Colonic mucosa (tissue), 4 donors: ENCODE results near the gene TECPR2. TPM values are rescaled to one million over a fixed set of nuclear protein-coding genes. Genes with fewer than 3 reads are reported as not detected.

Experiments used
- DNase-seq: peaks from one replicate; pipeline ENCODE4 v3.0.0-alpha.2; 2020
- H3K27ac ChIP-seq: fragments of 200-600 bp; one replicate; pipeline ENCODE4 v1.8.0; 2021
- H3K27me3 ChIP-seq: fragments of 200-600 bp; one replicate; pipeline ENCODE4 v1.8.0; 2021
- H3K36me3 ChIP-seq: fragments of 200-600 bp; one replicate; pipeline ENCODE4 v1.8.0; 2021
- H3K4me1 ChIP-seq: fragments of 200-600 bp; one replicate; pipeline ENCODE4 v1.8.0; 2021; ENCODE audit warnings: mild to moderate bottlenecking
- H3K4me3 ChIP-seq: fragments of 200-600 bp; one replicate; pipeline ENCODE4 v1.8.0; 2021
- H3K9ac ChIP-seq, 2 donors: one replicate each; pipeline ENCODE4 v1.7.0; 2013; ENCODE audit warnings: control low read depth in 2 of 2, low read depth in 2 of 2, low read length in 2 of 2
- H3K9me3 ChIP-seq: fragments of 200-600 bp; one replicate; pipeline ENCODE4 v1.8.0; 2021
- intact Hi-C: fragments of 100-400 bp; cut with DNase I; formaldehyde crosslinking; loops from one replicate; pipeline ENCODE4 v1.14.1; 2022
- total RNA-seq, 2 donors: library from RNA; stranded (reverse); fragmentation: NEBNext Ultra II Directional in 1 of 2; extraction: Animal tissue kit (Norgen Biotek cat#: 25700) in 1 of 2; gene quantifications; one replicate each; pipeline ENCODE4 v1.2.1, GENCODE V29; 2021
- TF ChIP-seq, protein P1 (sequence below): fragments of 200-600 bp; IDR thresholded peaks from one replicate; pipeline ENCODE4 v1.8.0; 2022; ENCODE audit warnings: antibody characterized with exemption, mild to moderate bottlenecking
- donor health status: healthy.
- donor health status: DM: no; HTN: no; CAD: no.
- donor health status: DM: no; HTN: no; CAD: no.

TECPR2 gene
- total RNA-seq, 2 donors from 2014 or later: 16.5 to 18.2 TPM

DNA sequence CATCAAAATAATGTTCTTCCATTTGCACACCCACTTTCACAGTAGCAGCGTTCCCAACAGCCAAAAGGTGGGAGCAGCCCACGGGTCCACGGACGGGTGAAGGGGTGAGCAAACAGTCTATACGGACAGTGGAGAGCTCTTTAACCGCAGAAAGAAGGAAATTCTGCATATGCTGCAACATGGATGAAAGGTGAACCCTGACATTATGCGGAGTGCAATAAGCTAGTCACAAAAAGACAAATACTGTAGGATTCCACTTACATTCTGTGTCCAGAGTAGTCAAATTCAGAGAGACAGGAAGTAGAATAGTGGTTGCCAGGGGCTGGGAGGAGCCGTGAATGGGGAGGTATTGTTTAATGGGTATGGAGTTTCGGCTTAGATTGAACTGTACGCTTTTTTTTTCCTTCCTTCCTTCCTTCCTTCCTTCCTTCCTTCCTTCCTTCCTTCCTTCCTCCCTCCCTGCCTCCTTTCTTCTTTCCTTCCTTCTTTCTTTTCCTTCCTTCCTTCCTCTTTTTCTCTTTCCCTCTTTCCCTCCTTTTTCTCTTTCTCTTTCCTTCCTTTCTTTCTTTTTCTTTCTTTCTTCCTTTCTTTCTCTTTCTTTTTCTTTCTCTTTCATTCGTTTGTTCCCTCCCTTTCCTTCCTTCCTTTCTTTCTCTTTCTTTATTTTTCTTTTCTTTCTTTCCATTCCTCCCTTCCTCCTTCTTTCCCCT, 162.6 kb downstream of the TECPR2 start:
- intact Hi-C loops: loop anchor here (10.0 kb wide), 1 partner anchor 159 kb away; no protein-coding TSS in a partner anchor
- peak; percentile 70 for DNase-seq
- Histone ChIP-seq H3K27me3 (no peaks in the 10 kb centered on the region), H3K4me3 (peak overlapping the region; percentile 33), H3K4me1 (peaks cover 15% of the 10 kb centered on the region), H3K9ac (peak overlapping the region; percentile 54 to 95), H3K36me3 (no peaks in the 10 kb centered on the region), H3K27ac (peak overlapping the region; percentile 85), H3K9me3 (no peaks in the 10 kb centered on the region)
- TF ChIP-seq, protein P1, sequence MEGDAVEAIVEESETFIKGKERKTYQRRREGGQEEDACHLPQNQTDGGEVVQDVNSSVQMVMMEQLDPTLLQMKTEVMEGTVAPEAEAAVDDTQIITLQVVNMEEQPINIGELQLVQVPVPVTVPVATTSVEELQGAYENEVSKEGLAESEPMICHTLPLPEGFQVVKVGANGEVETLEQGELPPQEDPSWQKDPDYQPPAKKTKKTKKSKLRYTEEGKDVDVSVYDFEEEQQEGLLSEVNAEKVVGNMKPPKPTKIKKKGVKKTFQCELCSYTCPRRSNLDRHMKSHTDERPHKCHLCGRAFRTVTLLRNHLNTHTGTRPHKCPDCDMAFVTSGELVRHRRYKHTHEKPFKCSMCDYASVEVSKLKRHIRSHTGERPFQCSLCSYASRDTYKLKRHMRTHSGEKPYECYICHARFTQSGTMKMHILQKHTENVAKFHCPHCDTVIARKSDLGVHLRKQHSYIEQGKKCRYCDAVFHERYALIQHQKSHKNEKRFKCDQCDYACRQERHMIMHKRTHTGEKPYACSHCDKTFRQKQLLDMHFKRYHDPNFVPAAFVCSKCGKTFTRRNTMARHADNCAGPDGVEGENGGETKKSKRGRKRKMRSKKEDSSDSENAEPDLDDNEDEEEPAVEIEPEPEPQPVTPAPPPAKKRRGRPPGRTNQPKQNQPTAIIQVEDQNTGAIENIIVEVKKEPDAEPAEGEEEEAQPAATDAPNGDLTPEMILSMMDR: no peak

DNA sequence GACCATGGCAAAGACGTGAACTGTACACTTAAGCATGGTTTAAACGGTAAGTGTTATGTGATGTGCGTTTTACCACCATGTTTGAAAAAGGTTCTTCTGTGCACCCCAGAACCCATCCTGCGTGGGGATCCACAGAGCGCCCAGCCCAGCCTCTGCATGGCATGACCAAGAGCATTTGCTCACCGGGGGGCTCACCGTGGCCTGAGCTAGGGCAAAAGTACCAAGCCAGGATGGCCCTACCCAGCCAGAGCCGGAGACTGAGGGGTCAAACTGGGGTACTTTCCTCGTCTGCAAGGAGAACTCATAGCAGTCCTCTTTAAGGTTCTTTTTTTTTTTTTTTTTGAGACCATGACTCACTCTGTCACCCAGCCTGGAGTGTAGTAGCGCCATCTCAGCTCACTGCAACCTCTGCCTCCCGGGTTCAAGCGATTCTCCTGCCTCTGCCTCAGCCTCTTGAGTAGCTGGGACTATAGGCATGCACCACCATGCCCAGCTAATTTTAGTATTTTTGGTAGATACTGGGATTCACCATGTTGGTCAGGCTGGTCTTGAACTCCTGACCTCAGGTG, 163.3 kb downstream of the TECPR2 start:
- peaks cover 21% of the 10 kb centered on the region for H3K4me1 ChIP-seq
- H3K36me3 ChIP-seq: no peaks in the 10 kb centered on the region
- H3K27me3 ChIP-seq: no peaks in the 10 kb centered on the region
- TF ChIP-seq, protein P1: no peak
- intact Hi-C loops: loop anchor here (10.0 kb wide), 1 partner anchor 159 kb away; no protein-coding TSS in a partner anchor
- H3K4me3 ChIP-seq: no peak overlapping the region
- H3K9ac ChIP-seq: peak overlapping the region in 1 of 2 donors; percentile 95
- H3K9me3 ChIP-seq: no peaks in the 10 kb centered on the region
- H3K27ac ChIP-seq: peak overlapping the region; percentile 85
- no peak for DNase-seq

DNA sequence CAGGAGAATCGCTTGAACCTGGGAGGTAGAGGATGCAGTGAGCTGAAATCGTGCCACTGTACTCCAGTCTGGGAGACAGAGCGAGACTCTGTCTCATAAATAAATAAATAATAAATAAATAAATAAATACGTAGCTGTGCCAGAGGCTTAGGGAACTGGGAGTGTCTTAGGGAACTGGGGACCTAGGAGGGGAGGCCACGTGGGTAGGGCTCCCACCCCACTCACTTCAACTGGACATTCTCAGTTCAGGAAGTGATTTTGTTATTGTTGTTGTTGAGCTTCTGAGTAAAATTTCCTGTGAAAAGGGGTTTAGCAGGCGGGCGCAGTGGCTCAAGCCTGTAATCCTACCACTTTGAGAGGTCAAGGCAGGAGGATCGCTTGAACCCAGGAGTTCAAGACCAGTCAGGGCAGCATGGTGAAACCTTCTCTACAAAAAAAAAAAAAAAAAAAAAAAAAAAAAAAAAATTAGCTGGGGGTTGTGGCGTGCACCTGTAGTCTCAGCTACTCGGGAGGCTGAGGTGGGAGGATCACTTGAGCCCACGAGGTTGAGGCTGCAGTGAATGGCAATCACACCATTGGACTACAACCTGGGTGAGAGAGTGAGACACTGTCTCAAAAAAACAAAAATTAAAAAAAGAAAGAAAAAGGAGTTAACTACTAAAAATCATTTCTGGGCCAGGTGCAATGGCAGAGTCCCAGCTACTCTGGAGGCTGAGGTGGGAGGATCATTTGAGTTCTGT, 165.9 kb downstream of the TECPR2 start:
- peak overlapping the region; percentile 68 for H3K27ac ChIP-seq
- no peak overlapping the region for H3K9ac ChIP-seq
- peaks cover 19% of the 10 kb centered on the region for H3K4me1 ChIP-seq
- TF ChIP-seq, protein P1: no peak
- H3K9me3 ChIP-seq: no peaks in the 10 kb centered on the region
- H3K4me3 ChIP-seq: no peak overlapping the region
- H3K27me3 ChIP-seq: no peaks in the 10 kb centered on the region
- intact Hi-C loops: loop anchor here (10.0 kb wide), 1 partner anchor 156 kb away; no protein-coding TSS in a partner anchor
- no peaks in the 10 kb centered on the region for H3K36me3 ChIP-seq
- DNase-seq: no peak

DNA sequence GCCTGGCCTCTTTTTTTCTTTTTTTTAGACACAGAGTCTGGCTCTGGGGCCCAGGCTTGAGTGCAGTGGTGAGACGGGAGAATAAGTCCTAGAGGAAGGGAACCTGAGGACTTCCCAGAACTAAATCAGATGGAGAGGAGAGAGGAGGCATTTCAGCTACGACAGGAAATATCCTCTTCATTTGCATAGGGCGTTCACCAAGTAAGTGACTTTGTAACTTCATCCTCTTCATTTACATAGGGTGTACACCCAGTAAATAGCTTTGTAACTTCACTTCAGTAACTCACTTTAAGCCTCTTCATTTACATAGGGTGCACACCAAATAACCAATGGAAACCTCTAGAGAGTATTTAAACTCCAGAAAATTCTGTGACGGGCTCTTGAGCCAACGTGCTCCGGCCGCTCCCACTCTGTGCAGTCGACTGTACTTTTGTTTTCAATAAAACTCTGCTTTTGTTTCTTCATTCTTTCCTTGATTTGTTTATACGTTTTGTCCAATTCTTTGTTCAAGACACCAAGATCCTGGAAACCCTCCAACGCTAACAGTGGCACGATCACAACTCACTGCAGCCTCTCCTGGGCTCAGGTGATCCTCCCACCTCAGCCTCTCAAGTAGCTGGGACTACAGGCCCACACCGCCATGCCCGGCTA, 168.2 kb downstream of the TECPR2 start:
- H3K27ac ChIP-seq: peak overlapping the region; percentile 81
- no peaks in the 10 kb centered on the region for H3K36me3 ChIP-seq
- peak overlapping the region in 1 of 2 donors; percentile 46 for H3K9ac ChIP-seq
- H3K27me3 ChIP-seq: no peaks in the 10 kb centered on the region
- no peak overlapping the region for H3K4me3 ChIP-seq
- no peaks in the 10 kb centered on the region for H3K9me3 ChIP-seq
- intact Hi-C loops: no loop called here
- TF ChIP-seq, protein P1: no peak
- DNase-seq: no peak
- H3K4me1 ChIP-seq: peaks cover 12% of the 10 kb centered on the region

DNA sequence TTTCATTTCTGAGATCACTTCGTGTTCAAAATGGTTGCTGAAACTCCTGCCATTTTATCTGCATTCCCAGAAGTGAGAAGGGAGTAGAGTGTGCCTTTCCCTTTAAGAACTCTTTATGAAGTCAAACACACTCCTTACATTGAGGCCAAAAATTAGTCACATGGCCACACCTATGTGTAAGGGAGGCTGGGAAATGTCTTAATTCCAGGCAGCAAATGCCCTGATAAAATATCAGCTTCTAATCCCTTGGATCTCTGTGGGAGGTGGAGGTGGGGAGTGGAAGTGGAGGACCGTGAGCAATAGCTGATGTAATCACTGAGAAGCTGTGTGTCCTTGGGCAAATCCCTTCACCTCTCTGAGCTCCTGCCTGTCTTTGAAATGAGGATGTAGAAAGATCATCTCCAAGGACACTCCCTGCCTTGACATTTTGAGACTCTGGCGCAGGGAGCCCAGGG, 169.5 kb downstream of the TECPR2 start:
- H3K27me3 ChIP-seq: no peaks in the 10 kb centered on the region
- H3K4me3 ChIP-seq: no peak overlapping the region
- H3K36me3 ChIP-seq: no peaks in the 10 kb centered on the region
- TF ChIP-seq, protein P1: no peak
- no peak for DNase-seq
- H3K27ac ChIP-seq: no peak overlapping the region
- H3K4me1 ChIP-seq: peaks cover 12% of the 10 kb centered on the region
- H3K9me3 ChIP-seq: no peaks in the 10 kb centered on the region
- intact Hi-C loops: no loop called here
- no peak overlapping the region for H3K9ac ChIP-seq
